Activated T-cell treated with anti-CD3 and anti-CD28 coated beads for 24 hours (primary cell): ENCODE measurements around the gene TNS3.
"Not testable (repeated sequence)": the region's sequence is repeated elsewhere in the genome, so short reads cannot be mapped to it uniquely, and the experiment has no call there.

Experiments
- DNase-seq: peaks from one replicate; pipeline ENCODE4 v3.0.0-alpha.2; 2020; ENCODE audit warnings: low read depth

Gene TNS3

DNA sequence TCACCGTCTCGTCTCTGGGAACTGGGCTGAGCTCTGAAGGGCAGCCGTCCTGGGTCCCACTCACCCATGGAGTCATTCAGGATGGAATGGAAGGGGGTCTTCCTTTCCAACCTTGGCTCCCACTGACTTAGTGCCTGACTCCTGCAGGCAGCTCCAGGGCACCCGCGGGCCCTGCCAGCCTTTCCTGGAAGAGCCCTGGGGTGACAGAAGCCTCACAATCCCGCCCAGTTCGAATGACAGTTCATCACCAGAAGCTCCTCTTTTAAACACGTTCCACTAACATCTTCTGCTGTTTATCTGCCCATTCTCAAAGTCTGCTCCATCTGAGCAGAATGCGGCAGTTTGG, 110.6 kb downstream of the TNS3 start:
- no peak for DNase-seq

DNA sequence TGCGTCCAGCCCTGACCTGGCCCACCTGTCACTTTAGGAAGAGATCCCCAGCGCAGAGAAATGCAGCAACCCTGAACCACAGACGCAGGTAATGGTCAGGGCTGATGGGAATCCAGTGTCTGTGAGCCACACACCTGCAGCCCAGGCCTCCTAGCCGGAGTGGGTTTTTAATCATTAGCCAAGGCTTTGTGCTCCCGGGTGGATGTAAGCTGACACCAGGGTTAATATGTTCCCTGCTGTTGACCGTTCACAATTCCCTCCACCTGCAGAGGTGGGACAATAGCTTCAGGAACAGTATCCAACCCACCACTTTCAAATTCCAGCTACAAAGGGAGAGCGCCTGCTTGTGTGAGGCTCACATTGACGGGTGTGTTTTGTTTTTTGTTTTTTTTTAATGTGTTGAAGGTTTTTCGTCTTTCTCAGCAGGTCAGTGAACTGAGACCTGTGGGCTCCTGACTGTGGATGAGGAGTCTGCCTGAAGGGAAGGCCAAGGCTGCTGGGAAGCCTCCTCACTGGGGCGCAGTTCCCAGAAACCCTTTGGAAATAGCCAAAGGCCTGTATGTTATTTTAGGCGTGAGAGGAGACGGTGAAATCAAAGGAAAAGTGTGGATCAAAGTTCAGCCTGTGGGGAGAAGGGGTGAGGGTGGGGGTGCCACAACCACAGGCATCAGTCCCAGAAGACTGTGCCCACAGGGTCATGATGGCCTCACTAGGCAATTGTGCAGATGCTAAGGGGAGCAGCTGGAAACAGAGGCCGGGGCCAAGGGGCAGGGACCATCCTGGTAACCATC, 111.1 kb downstream of the TNS3 start:
- no peak for DNase-seq

DNA sequence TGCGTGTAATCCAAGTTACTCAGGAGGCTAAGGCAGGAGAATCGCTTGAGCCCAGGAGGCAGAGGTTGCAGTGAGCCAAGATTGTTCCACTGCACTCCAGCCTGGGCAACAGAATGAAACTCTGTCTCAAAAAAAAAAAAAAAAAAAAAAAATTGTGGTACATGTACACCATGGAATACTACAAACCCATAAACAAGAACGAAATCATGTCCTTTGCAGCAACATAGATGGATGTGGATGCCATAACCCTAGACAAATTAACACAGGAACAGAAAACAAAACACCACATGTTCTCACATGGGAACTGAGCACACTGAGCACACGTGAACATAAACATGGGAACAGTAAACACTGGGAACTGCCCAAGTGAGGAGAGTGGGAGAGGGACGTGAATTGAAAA, 112.1 kb downstream of the TNS3 start:
- not testable (repeated sequence) for DNase-seq

DNA sequence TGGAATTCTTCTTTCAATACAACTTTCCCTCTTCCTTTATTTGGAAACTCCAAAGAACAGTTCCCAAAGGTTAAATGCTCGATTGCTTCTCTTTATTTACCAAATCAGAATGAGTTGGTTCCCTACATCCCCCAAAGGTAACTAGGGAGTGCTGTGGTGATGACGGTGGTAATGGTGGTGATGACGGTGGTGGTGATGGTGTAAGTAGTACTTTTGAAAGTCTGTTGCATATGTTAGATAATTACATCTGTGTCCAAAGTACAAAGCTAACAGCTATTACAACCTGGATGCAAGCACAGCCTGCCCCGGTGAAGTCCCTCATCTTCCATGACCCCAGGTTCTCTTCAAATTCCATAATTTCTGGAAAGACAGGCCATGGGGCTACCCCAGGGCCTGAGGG, 115.1 kb downstream of the TNS3 start:
- no peak for DNase-seq

DNA sequence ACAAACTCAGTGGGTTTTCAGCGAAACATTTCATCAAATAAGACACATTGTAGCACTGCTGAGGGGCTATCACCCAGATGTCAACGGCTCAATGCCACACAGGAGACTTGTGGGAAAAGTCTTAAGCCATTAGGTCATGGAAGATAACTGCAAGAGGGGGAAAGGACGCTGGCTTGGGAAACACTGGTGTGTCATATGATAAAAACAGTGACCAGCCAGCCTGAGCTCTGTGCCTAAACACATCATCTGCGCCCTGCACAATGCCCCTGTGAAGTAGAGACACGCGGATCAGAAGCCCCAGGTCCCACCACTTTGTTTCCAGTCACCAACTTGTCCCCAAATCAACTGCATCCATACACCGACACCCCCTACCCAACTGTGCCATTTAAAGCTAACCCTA, 116.7 kb downstream of the TNS3 start:
- no peak for DNase-seq

DNA sequence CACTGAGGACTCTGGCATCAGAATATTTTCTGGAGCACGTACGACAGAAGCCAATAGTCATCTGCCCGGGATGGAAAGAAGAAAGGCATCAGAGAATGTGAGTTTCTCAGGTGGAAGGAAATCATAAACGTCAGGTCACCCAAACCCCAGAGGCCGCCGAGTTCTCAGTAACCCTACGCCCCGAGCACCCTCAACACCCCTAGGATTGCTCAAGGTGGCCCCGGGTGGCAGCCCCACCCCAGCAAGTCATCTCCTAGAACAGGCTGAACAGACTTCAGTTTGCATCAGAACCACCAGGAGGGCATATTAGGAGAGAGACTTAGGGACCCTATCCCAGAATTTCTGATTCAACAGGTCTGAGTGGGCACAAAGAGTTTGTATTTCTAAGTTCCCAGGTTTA, 117.6 kb downstream of the TNS3 start:
- DNase-seq = no peak

DNA sequence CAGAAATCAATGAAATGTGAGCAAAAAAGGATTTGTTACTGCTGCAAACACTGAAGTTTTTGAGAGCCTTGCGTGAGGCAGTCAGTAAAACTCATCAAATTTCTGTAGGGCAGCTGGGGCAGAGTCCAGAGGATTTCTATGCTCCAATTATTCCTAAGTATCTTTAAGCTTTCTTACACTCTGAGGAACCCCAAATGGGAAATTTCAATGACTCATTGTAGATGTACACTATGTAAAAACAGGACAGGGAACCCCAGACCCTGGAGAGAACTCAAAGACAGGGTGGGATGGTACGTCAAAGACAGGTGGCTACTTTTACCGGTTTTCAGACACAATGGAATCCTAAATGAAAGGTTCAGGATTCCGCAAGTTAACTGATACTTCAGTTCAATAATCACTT, 120.2 kb downstream of the TNS3 start:
- no peak for DNase-seq

DNA sequence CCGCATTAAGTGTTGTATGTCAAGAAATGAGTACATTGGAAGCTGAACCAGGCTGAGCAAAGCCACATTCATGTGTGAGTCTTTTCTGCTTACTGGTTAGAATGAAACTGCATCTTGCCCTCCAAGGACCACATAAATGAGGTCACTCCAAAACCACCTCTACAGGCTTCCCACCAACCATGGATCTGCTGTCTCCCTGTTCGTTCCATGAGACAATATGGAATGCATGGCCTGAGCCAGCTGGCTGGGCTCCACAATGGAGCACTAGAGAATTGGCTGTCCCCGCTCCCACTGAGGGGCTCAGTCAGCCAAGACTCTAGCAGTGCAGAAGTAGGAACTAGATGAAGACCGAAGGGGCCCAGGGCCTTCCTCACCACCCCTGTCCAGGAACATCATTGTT, 120.8 kb downstream of the TNS3 start:
- DNase-seq = no peak

DNA sequence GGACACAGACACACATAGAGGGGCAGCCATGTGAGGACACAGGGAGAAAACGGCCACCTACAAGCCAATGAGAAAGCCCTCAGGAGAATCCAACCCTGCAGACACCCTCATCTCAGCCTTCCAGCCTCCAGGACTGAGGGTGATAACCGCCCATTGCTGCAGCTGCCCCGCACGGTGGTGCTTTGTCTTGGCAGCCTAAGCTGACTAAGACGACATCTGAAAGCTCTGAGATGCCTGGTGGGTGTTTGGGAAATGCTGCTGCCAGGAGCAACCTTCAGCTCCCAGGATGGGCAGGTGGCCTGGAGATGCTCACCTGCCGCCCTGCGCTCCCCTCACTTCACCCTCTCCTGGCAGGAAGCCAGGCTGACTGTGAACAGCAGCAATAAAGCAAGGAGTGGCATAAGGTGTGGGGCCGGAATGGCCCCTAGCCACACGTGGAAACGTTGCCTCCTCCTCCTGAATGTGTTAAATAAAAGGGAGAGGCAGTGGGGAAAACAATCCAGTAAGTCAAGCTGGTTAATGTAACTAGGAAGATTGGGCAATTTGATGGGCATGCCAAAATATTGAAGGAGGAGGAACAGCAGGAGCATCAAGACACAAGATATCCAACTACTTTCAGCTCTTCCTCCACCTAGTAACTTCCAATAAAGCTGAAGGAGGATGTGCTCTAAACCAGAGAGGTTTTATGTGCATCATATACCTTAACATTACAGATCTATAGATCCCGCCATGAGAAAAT, 121.5 kb downstream of the TNS3 start:
- no peak for DNase-seq

DNA sequence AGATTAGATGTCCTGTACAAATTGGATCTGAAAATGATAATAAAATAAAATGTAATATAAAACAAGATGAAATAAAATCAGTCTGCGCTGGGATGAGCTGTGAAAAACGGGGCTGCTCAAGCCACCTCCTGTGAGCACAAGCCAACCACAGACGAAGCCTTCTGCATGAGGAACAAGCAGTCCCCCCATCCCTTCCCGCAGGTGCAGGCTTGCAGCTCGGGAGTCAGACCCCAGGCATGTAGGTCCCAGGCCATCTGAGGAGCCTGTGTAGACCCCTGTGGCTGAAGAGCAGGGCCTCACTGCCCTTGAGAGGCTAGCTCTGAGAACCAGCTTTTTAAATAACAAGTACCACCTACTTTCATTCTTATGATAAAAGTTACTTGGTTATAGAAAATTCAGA, 123.4 kb downstream of the TNS3 start:
- no peak for DNase-seq

DNA sequence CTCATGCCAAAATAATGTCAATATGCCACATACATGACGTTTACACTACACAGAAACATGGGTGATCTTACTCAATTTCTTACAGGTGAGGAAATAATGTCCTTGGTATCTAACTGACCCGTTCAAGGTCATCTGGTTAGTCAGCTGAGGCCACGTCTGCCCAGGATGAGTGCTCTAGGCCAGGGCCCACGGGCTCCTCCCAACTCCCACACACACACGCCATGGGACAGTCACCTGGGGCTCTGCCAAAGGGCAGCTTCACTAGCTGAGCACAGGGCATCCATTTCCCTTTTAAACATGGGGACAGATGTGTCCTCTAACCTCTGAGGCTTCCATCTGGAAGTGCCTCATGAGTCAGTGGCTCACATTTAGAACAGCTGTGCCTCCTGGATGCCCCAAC, 123.9 kb downstream of the TNS3 start:
- DNase-seq = no peak

DNA sequence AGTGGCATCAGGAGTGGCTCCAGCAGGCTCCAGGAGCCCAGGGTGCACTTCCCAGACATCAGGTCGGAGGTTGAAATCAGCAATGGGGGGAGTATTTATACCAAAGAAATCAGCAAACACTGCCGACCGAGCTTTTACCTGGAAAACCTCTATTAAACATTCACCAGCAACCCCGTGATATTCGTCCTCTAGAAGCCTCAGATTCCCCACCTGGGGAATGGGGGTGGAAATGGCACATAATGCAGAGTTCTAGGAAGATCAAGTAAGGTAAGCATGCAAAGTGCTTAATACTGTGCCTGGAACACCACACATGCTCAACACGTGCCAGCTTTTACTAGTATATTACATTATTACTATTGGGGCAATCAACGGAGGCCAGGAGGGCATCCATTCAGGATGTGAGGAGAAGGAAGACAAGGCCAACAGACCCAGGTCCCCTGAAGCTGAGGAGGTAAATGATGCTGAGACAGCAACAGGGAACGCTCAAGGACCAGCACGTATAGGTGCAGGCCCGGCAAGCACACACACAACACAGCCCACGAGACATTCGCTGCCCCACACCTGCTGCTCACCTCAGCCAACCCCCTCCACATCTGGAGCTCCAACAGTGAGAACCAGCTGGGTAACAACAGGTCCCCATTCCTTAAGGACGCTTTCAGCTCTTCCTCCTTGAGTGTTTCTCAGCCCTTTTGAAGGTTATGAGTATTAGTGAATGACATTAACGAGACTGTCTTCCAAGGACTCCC, 125.5 kb downstream of the TNS3 start:
- DNase-seq = no peak

DNA sequence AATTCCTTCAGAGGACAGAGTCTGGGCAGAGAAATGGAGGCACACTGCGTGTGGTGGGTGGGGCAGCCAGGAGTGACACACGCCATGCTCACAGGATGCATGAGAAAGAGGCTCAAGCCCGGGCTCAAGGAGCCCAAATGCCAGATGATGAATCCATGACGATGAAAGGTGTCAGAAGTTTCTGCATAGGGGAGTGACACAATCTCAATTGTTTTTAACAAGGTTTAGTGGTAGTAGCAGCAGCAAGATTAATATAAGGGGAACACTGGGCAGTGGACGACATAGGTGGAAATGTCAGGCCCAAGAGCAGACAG, 126.1 kb downstream of the TNS3 start:
- no peak for DNase-seq

DNA sequence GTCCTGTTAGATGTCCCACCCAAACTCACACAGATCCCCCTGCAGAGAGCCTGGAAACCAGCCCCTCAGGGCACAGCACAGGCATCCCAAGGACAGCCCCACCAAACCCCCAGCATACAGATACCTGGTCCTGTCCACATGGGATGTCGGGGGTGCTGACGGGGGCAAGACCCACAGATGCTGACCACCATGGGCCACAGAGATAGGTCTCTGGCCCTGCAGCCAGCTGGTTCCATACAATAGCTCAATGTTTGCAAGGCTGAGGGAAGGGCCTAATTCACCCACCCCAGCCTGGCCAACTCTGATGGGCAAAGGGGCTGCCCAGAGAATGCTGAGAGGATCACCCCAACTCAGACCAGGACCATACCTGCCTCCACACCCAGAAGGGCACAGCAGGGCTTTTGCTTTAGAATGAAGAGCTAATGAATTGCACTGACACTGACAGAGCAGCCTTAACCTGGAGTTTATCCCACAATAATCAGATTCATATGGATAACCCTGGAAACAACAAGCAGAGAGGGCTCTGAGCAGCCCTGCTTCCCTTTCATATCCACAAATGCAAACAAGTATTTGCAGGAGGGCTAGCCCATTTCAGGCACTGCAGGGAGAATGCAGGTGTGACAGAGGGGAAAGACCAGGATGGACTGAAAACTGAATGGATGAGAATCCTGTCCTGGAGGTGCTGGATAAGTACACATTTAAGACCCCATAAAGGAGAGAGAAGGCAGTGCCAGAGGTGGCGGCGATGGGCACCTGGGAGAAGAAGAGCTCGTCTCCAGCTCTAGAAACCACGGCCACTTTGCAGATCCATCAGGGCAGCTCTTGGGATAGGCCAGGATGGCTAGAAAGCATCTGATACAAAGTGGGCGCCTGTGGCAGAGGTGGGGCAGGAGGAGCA, 126.7 kb downstream of the TNS3 start:
- DNase-seq = no peak

DNA sequence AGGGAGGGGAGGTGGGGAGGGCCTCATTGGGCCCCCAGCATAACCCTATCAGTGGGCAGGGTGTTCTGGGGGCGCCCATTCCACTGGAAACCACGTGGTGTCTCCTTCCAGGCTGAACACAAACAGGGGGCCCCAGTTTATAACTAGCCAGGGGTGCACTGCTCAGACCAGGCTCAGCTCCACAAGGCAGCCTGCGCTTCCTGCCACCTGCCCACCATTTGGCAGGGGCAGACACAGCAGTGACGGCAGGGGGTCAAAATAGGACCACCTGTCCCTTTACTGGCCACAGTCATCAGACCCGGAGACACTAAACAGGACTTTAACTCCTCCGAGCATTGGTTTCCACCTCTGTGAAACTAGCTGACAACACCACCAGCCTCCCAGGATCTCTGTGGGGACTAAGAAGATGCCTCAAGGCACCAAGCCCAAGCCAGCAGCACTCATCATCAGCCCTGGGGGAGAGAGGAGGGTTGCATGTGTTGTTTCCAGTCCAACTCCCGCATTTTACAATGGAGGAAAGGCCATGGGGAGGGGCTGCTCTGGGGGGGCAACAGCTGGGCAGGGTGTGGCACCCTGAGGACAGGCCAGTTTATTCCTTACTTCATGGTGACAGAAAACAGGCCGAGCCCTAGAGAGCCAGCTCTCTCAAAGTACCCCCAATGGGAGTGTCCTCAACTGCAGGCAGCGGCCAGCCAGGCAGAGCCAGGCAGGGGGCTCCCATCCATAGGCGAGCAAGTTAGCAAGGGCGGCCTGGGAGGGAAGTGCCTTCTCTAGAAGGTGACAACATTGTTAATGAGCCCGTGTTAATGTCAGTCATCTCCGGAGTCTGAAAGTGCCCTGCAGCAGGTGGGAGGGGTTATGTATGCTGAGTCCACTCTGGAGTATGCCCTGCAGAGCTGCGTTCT, 127.6 kb downstream of the TNS3 start:
- DNase-seq = no peak

DNA sequence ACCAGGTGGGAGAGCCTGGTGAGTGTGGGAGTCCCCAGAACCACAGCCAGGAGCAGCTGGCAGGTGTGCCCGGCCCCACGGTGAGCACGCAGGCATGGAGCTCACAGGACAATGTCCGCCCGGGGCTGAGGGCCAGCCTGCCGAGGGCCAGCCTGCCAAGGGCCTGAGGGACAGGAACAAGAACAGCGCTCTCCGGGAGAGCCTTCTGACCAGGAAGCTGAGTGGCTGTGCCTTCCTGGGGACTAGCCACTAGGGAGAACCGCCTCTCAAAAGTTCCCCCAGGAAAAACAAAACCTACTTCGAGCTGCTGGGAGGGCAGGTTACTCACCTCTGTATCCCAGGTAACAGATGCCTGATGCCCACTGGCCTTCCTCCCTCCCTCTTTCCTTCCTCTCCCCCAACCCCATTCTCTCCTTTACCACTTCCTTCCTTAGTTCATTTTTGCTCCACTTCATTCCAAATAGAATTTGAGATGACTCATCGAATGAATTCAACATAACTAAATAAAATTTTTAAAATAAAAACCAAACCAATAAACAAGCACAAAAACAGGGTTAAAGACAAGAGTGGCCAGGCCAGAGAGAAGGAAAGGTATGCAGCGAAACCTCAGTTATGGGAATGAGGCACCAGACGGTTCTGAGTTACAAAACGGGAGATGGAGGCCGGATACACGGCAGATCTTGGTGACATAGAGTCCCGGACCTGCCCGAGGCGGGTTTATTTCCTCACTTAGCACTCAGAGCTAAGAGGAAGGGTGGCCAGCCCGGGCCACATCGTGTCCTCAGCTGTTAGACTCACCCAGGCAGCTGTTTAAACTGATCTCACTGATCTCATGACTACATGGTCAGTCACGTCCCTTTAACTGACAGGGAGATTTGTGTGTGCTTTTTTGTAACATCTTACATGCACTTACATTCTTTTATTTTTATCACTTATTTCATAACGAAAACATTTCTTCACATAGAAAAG, 128.5 kb downstream of the TNS3 start:
- DNase-seq = no peak

DNA sequence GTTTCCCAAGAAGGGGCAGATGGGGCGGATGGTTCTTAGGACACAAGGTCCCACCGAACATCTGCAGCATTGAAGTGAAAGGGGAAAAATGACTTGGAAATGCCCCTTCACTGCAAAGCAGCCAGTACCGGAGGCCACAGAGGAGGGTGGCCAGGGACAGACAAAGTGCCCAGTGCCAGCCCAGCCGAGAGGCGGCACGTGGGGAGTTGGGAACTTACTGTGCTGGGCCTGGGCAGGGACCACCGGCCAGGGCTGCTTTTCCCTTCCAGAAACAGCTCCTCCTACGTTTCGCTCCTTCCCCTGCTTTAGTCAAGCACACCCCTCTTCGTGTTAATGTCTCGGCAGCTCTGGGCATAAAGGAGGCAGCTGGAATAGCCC, 129.2 kb downstream of the TNS3 start:
- no peak for DNase-seq

DNA sequence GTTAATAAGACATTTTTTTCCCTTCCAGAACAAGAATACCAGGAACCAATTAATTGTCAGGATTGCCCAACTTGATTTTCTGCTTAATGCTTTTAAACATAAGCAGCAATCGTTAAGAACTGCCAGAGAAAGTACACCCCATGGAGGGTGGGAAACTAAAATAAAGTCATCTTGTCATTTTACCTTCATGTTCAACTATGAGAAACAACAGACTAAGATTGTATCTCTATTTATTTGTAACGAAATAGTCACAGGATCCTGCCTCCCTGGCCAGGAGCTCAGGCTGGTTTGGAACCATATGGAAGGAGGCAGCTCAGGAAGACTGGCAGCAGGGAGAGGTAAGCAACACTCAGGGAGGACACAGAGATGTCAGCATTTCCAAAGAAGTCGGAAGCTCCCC, 129.6 kb downstream of the TNS3 start:
- no peak for DNase-seq

DNA sequence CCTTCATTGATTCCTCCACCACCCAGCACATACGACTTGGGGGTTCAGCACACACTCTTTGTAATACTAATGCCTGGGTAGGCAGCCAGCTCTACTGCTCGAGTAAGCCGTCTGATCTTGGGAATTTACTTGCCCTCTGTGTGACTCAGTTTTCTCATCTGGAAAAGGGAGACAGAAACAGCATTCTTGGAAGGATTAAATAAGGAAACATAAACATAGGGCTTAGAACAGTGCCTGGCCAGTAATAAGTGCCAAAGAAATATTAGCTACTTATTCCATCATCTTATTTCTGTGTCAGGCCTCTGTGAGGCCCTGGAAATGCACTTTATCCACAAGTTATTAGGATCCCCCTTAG, 130.1 kb downstream of the TNS3 start:
- no peak for DNase-seq
